OCI-LY1 (cell line): ENCODE results near the gene AKIP1.

ENCODE experiments used
- H2AFZ ChIP-seq: fragments of 200-600 bp; sonication (generic), shearing (Covaris generic); 2 replicates; pipeline ENCODE4 v1.6.0; 2014; ENCODE audit warnings: antibody characterized with exemption, mild to moderate bottlenecking, low read length
- H3F3A ChIP-seq: fragments of 200-600 bp; sonication (generic), shearing (Covaris generic); 2 replicates; pipeline ENCODE4 v1.6.0; 2014; ENCODE audit warnings: mild to moderate bottlenecking, antibody characterized with exemption, low read length, moderate library complexity; ENCODE audit not compliant: insufficient read depth
- H3K27ac ChIP-seq: fragments of 200-600 bp; sonication (generic); 2 replicates; pipeline ENCODE4 v1.5.1; 2014; ENCODE audit warnings: low read length, mixed run types, mild to moderate bottlenecking, low read depth; ENCODE audit not compliant: poor library complexity, severe bottlenecking
- H3K27me3 ChIP-seq: fragments of 200-600 bp; sonication (generic); 2 replicates; pipeline ENCODE4 v1.6.0; 2014; ENCODE audit warnings: antibody characterized with exemption, mild to moderate bottlenecking, low read length, moderate library complexity; ENCODE audit not compliant: insufficient read depth
- H3K36me3 ChIP-seq: fragments of 200-600 bp; sonication (generic); 2 replicates; pipeline ENCODE4 v1.6.1; 2014; ENCODE audit warnings: mild to moderate bottlenecking, antibody characterized with exemption, low read length, moderate library complexity, mixed read lengths; ENCODE audit not compliant: insufficient read depth
- H3K4me1 ChIP-seq: fragments of 200-600 bp; sonication (generic); 2 replicates; pipeline ENCODE4 v1.5.1; 2014; ENCODE audit warnings: mild to moderate bottlenecking, low read length, moderate library complexity; ENCODE audit not compliant: insufficient read depth, severe bottlenecking
- H3K4me2 ChIP-seq: fragments of 200-600 bp; sonication (generic), shearing (Covaris generic); 2 replicates; pipeline ENCODE4 v1.6.1; 2014; ENCODE audit warnings: low read length
- H3K4me3 ChIP-seq: fragments of 200-600 bp; sonication (generic); 2 replicates; pipeline ENCODE4 v1.5.1; 2014; ENCODE audit warnings: low read length, low read depth, mild to moderate bottlenecking, mixed read lengths; ENCODE audit not compliant: poor library complexity, severe bottlenecking
- H3K79me2 ChIP-seq: fragments of 200-600 bp; shearing (Covaris generic); 2 replicates; pipeline ENCODE4 v1.6.1; 2016; ENCODE audit warnings: mixed run types, low read length, mixed read lengths; ENCODE audit not compliant: insufficient read depth
- H3K9ac ChIP-seq: fragments of 200-600 bp; sonication (generic), shearing (Covaris generic); 2 replicates; pipeline ENCODE4 v1.6.1; 2014; ENCODE audit warnings: mild to moderate bottlenecking, low read length, mixed read lengths
- H3K9me2 ChIP-seq: fragments of 200-600 bp; sonication (generic), shearing (Covaris generic); 2 replicates; pipeline ENCODE4 v1.6.1; 2014; ENCODE audit warnings: low read depth, mild to moderate bottlenecking, low read length, mixed read lengths
- H3K9me3 ChIP-seq: fragments of 200-600 bp; shearing (Covaris generic); 2 replicates; pipeline ENCODE4 v1.6.1; 2014; ENCODE audit warnings: low read length, mixed read lengths
- H4K20me1 ChIP-seq: fragments of 200-600 bp; sonication (generic), shearing (Covaris generic); 2 replicates; pipeline ENCODE4 v1.6.0; 2016; ENCODE audit warnings: mild to moderate bottlenecking, low read length; ENCODE audit not compliant: insufficient read depth
- CTCF ChIP-seq: fragments of 200-600 bp; sonication (generic), shearing (Covaris generic); IDR thresholded peaks from 2 replicates; pipeline ENCODE4 v1.5.1; 2017; ENCODE audit warnings: mild to moderate bottlenecking, antibody characterized with exemption, low read length, moderate library complexity, mixed read lengths
- EZH2 ChIP-seq: fragments of 200-600 bp; sonication (generic), shearing (Covaris generic); IDR thresholded peaks from 2 replicates; pipeline ENCODE4 v1.8.0; 2017; ENCODE audit warnings: borderline replicate concordance, mixed run types, mild to moderate bottlenecking, antibody characterized with exemption, low read length, moderate library complexity, mixed read lengths

Gene AKIP1

GRCh38 chr11:8928205-8928604, 17.2 kb downstream of the AKIP1 start:
- H3K27ac ChIP-seq = no peak overlapping the region
- TF ChIP-seq CTCF (no peak), EZH2 (no peak)
- H3K4me2 ChIP-seq = no peak overlapping the region
- H3K27me3 ChIP-seq = no peaks in the 10 kb centered on the region
- H3K36me3 ChIP-seq = no peaks in the 10 kb centered on the region
- H3K9ac ChIP-seq = no peak overlapping the region
- H3K9me3 ChIP-seq = no peaks in the 10 kb centered on the region
- no peaks in the 10 kb centered on the region for H4K20me1 ChIP-seq
- no peaks in the 10 kb centered on the region for H3F3A ChIP-seq
- H3K79me2 ChIP-seq = no peaks in the 10 kb centered on the region
- no peaks in the 10 kb centered on the region for H3K9me2 ChIP-seq
- no peak overlapping the region for H2AFZ ChIP-seq
- no peak overlapping the region for H3K4me3 ChIP-seq
- H3K4me1 ChIP-seq = no peaks in the 10 kb centered on the region

GRCh38 chr11:8928981-8929615, 18.1 kb downstream of the AKIP1 start:
- Histone ChIP-seq H3K9me3 (no peaks in the 10 kb centered on the region), H3K4me1 (no peaks in the 10 kb centered on the region), H3F3A (no peaks in the 10 kb centered on the region), H2AFZ (no peak overlapping the region), H4K20me1 (no peaks in the 10 kb centered on the region), H3K4me2 (no peak overlapping the region), H3K27me3 (no peaks in the 10 kb centered on the region), H3K27ac (no peak overlapping the region), H3K36me3 (no peaks in the 10 kb centered on the region), H3K9me2 (no peaks in the 10 kb centered on the region), H3K79me2 (no peaks in the 10 kb centered on the region), H3K4me3 (no peak overlapping the region), H3K9ac (no peak overlapping the region)
- TF ChIP-seq EZH2 (no peak), CTCF (no peak)

- H3K4me3 ChIP-seq = no peak overlapping the region
- no peaks in the 10 kb centered on the region for H3K27me3 ChIP-seq
- no peaks in the 10 kb centered on the region for H3K9me3 ChIP-seq
- no peaks in the 10 kb centered on the region for H3K36me3 ChIP-seq
- H2AFZ ChIP-seq = no peak overlapping the region
- TF ChIP-seq EZH2 = no peak
- no peak for TF ChIP-seq CTCF
- no peak overlapping the region for H3K4me2 ChIP-seq
- H3K79me2 ChIP-seq = no peaks in the 10 kb centered on the region
- H3K9ac ChIP-seq = no peak overlapping the region
- H3F3A ChIP-seq = no peaks in the 10 kb centered on the region
- no peak overlapping the region for H3K27ac ChIP-seq
- no peaks in the 10 kb centered on the region for H3K9me2 ChIP-seq
- H3K4me1 ChIP-seq = no peaks in the 10 kb centered on the region
- no peaks in the 10 kb centered on the region for H4K20me1 ChIP-seq
These were observed 19.6 kb downstream of the AKIP1 start for GRCh38 chr11:8930456-8931175.
